Measurements from ENCODE around the gene PLD1. TPM values are rescaled to one million over a fixed set of nuclear protein-coding genes. Genes with fewer than 3 reads are reported as not detected.

Gene PLD1
- polyA plus RNA-seq, 3 donors, result 11.1 to 13.6 (median 11.2) TPM

Other genes with a start within 250 kb of the PLD1 start
- gene TMEM212, start 32.9 kb upstream of the PLD1 start, polyA plus RNA-seq (ENCODE audit: insufficient read length in 3 of 3), result not detected
- 10 to 100 TPM; 60.2 to 64.6 (median 62.3) TPM for gene FNDC3B, start 229.1 kb upstream of the PLD1 start, polyA plus RNA-seq (ENCODE audit: insufficient read length in 3 of 3)

Measured in right renal cortex interstitium (tissue), 3 donors.